ENCODE measurements around the gene S100PBP.
"Not testable (repeated sequence)": the region's sequence is repeated elsewhere in the genome, so short reads cannot be mapped to it uniquely, and the experiment has no call there.

The S100PBP gene

GRCh38 chr1:32780005-32780404 lies 37.4 kb upstream of the S100PBP start:
- no peak for TF ChIP-seq Cebpa-rat (IDR thresholded peaks at IDR 0.05)
- H3K27me3 ChIP-seq, result no peaks in the 10 kb centered on the region
- peaks cover 9 to 17% (median 12%) of the 10 kb centered on the region in 10 experiments; a peak in 18 of 20 replicates for H3K4me1 ChIP-seq
- peaks cover 98 to 100% (median 100%) of the 10 kb centered on the region in 11 experiments for H3K36me3 ChIP-seq
- H3K27ac ChIP-seq, result no peak overlapping the region
- no peaks in the 10 kb centered on the region for H3K9me3 ChIP-seq (replicated peaks in 1 of 11)
- H3K4me3 ChIP-seq, result no peak overlapping the region
- peaks cover 16 to 90% (median 46%) of the 10 kb centered on the region in 11 experiments; a peak in 21 of 22 replicates for H4K20me1 ChIP-seq
- H3K4me2 ChIP-seq, result no peak overlapping the region
- peak overlapping the region in 1 of 11 experiments; percentile 10; a peak in 1 of 22 replicates for H3K9ac ChIP-seq

GRCh38 chr1:32780628-32781234 lies 36.7 kb upstream of the S100PBP start:
- Histone ChIP-seq H3K4me2 (no peak overlapping the region), H4K20me1 (peaks cover 9 to 84% (median 38%) of the 10 kb centered on the region in 11 experiments; a peak in 21 of 22 replicates), H3K36me3 (peaks cover 98 to 100% (median 100%) of the 10 kb centered on the region in 11 experiments)

GRCh38 chr1:32782086-32782485 lies 35.4 kb upstream of the S100PBP start:
- no peaks in the 10 kb centered on the region for H3K9me3 ChIP-seq (replicated peaks in 1 of 11)
- no peaks in the 10 kb centered on the region for H3K27me3 ChIP-seq
- no peak for TF ChIP-seq Cebpa-rat (IDR thresholded peaks at IDR 0.05)
- no peak overlapping the region for H3K4me3 ChIP-seq
- peaks cover 98 to 100% (median 100%) of the 10 kb centered on the region in 11 experiments for H3K36me3 ChIP-seq
- H3K27ac ChIP-seq, result no peak overlapping the region
- no peak overlapping the region for H3K9ac ChIP-seq
- H4K20me1 ChIP-seq, result peaks cover 4 to 80% (median 33%) of the 10 kb centered on the region in 11 experiments; a peak in 15 of 22 replicates
- no peak overlapping the region for H3K4me2 ChIP-seq
- no peaks in the 10 kb centered on the region for H3K4me1 ChIP-seq

More at GRCh38 chr1:32780628-32781234, 36.7 kb upstream of the S100PBP start:
- Histone ChIP-seq H3K9me3 (replicated peaks in 1 of 11) (no peaks in the 10 kb centered on the region), H3K4me1 (peaks cover 2 to 10% (median 5%) of the 10 kb centered on the region in 10 experiments; a peak in 18 of 20 replicates), H3K27me3 (no peaks in the 10 kb centered on the region), H3K27ac (no peak overlapping the region), H3K9ac (no peak overlapping the region), H3K4me3 (no peak overlapping the region)
- no peak for TF ChIP-seq Cebpa-rat (IDR thresholded peaks at IDR 0.05)

GRCh38 chr1:32783851-32784250 lies 33.6 kb upstream of the S100PBP start:
- H3K27ac ChIP-seq, result no peak overlapping the region
- H3K4me2 ChIP-seq, result no peak overlapping the region
- peaks cover 7 to 83% (median 44%) of the 10 kb centered on the region in 11 experiments; a peak in 16 of 22 replicates for H4K20me1 ChIP-seq
- no peaks in the 10 kb centered on the region for H3K27me3 ChIP-seq
- TF ChIP-seq Cebpa-rat (IDR thresholded peaks at IDR 0.05), result no peak
- no peaks in the 10 kb centered on the region for H3K9me3 ChIP-seq (replicated peaks in 1 of 11)
- H3K36me3 ChIP-seq, result peaks cover 100% of the 10 kb centered on the region in 11 experiments
- no peak overlapping the region for H3K9ac ChIP-seq
- H3K4me1 ChIP-seq, result no peaks in the 10 kb centered on the region
- no peak overlapping the region for H3K4me3 ChIP-seq

GRCh38 chr1:32784817-32785216 lies 32.6 kb upstream of the S100PBP start:
- peaks cover 100% of the 10 kb centered on the region in 11 experiments for H3K36me3 ChIP-seq
- TF ChIP-seq Cebpa-rat (IDR thresholded peaks at IDR 0.05), result no peak
- H3K27ac ChIP-seq, result no peak overlapping the region
- no peaks in the 10 kb centered on the region for H3K4me1 ChIP-seq
- H3K4me3 ChIP-seq, result no peak overlapping the region
- no peaks in the 10 kb centered on the region for H3K27me3 ChIP-seq
- peaks cover 7 to 85% (median 45%) of the 10 kb centered on the region in 11 experiments; a peak in 15 of 22 replicates for H4K20me1 ChIP-seq
- H3K4me2 ChIP-seq, result no peak overlapping the region
- H3K9me3 ChIP-seq (replicated peaks in 1 of 11), result no peaks in the 10 kb centered on the region
- no peak overlapping the region for H3K9ac ChIP-seq

GRCh38 chr1:32786856-32787255 lies 30.6 kb upstream of the S100PBP start:
- no peak overlapping the region for H3K4me2 ChIP-seq
- peaks cover 3 to 88% (median 44%) of the 10 kb centered on the region in 11 experiments; a peak in 17 of 22 replicates for H4K20me1 ChIP-seq

GRCh38 chr1:32789356-32789755 lies 28.1 kb upstream of the S100PBP start:
- not testable (repeated sequence) for H3K4me1 ChIP-seq; H3K9ac ChIP-seq; H3K4me2 ChIP-seq; H3K4me3 ChIP-seq; H3K27ac ChIP-seq; H3K9me3 ChIP-seq (replicated peaks in 1 of 11); H3K27me3 ChIP-seq
- Histone ChIP-seq H3K36me3 (peaks cover 95 to 100% (median 100%) of the 10 kb centered on the region in 11 experiments), H4K20me1 (peaks cover 3 to 89% (median 38%) of the 10 kb centered on the region in 11 experiments; a peak in 17 of 22 replicates)

More at GRCh38 chr1:32786856-32787255, 30.6 kb upstream of the S100PBP start:
- peaks cover 99 to 100% (median 100%) of the 10 kb centered on the region in 11 experiments for H3K36me3 ChIP-seq
- H3K4me3 ChIP-seq, result no peak overlapping the region
- no peak for TF ChIP-seq Cebpa-rat (IDR thresholded peaks at IDR 0.05)
- no peaks in the 10 kb centered on the region for H3K27me3 ChIP-seq
- no peaks in the 10 kb centered on the region for H3K4me1 ChIP-seq
- H3K9me3 ChIP-seq (replicated peaks in 1 of 11), result no peaks in the 10 kb centered on the region
- no peak overlapping the region for H3K9ac ChIP-seq
- H3K27ac ChIP-seq, result no peak overlapping the region

- Histone ChIP-seq H3K27ac (no peak overlapping the region), H3K36me3 (peaks cover 92 to 99% (median 98%) of the 10 kb centered on the region in 11 experiments), H3K9ac (no peak overlapping the region), H3K27me3 (no peaks in the 10 kb centered on the region), H3K4me1 (0 out of 20 replicates have a peak, but pooled peaks cover 0 to 6% (median 0%) of the 10 kb centered on the region in 10 experiments), H3K4me3 (no peak overlapping the region), H3K9me3 (replicated peaks in 1 of 11) (no peaks in the 10 kb centered on the region), H4K20me1 (peaks cover 7 to 79% (median 31%) of the 10 kb centered on the region in 11 experiments; a peak in 17 of 22 replicates), H3K4me2 (no peak overlapping the region)
- TF ChIP-seq Cebpa-rat (IDR thresholded peaks at IDR 0.05), result no peak
Observed at GRCh38 chr1:32791881-32792280, 25.6 kb upstream of the S100PBP start.

GRCh38 chr1:32795763-32796162 lies 21.7 kb upstream of the S100PBP start:
- H3K4me1 ChIP-seq; H3K4me3 ChIP-seq; H3K27me3 ChIP-seq; H3K27ac ChIP-seq; H3K4me2 ChIP-seq; H3K9me3 ChIP-seq (replicated peaks in 1 of 11); H3K9ac ChIP-seq: not testable (repeated sequence)
- Histone ChIP-seq H3K36me3 (peaks cover 92 to 99% (median 98%) of the 10 kb centered on the region in 11 experiments), H4K20me1 (peaks cover 25 to 84% (median 50%) of the 10 kb centered on the region in 11 experiments; a peak in 19 of 22 replicates)
